DMS153 (cell line): Measurements from ENCODE around the gene CIDEA.

Experiments
- DNase-seq: peaks from one replicate; lab custom pipeline; 2025; lab: John Stamatoyannopoulos, UW

Gene CIDEA

GRCh38 chr18:12318857-12319256 is 64.7 kb downstream of the CIDEA start:
- DNase-seq: no peak

GRCh38 chr18:12321333-12321732 is 67.2 kb downstream of the CIDEA start:
- no peak for DNase-seq

- no peak for DNase-seq
Measured at GRCh38 chr18:12324991-12325725, 71.0 kb downstream of the CIDEA start.

- DNase-seq: no peak
Measured at GRCh38 chr18:12325726-12326245, 71.6 kb downstream of the CIDEA start.

GRCh38 chr18:12326711-12327460 is 72.7 kb downstream of the CIDEA start:
- DNase-seq: no peak
